Lung (tissue), 12 donors: ENCODE measurements around the gene CDHR2. TPM values are rescaled to one million over a fixed set of nuclear protein-coding genes. Genes with fewer than 3 reads are reported as not detected.

Experiments
- ATAC-seq: fragments of 200-7000 bp; cut with Tn5 transposase; one replicate; pipeline ENCODE4 v1.9.1; 2020; ENCODE audit warnings: moderate number of reproducible peaks; ENCODE audit not compliant: insufficient read depth, low FRiP score
- DNase-seq, 3 donors: peaks; one replicate each; pipeline ENCODE4 v3.0.0-alpha.2; 2013 to 2017
- H3K27ac ChIP-seq, 2 donors: one replicate each; pipeline ENCODE4 v1.5.1; 2013; ENCODE audit warnings: mild to moderate bottlenecking in 2 of 2, moderate library complexity in 2 of 2, control low read depth in 1 of 2, inconsistent platforms in 1 of 2, low read depth in 1 of 2, low read length in 1 of 2
- H3K27me3 ChIP-seq, 3 donors: one replicate each; pipeline ENCODE4 v1.5.1; 2013; ENCODE audit warnings: low read length in 2 of 3; ENCODE audit not compliant: control insufficient read depth in 3 of 3, insufficient read depth in 3 of 3
- H3K36me3 ChIP-seq, 4 donors: one replicate each; pipeline ENCODE4 v1.5.1; 2013; ENCODE audit warnings: low read length in 4 of 4, mild to moderate bottlenecking in 1 of 4, moderate library complexity in 1 of 4; ENCODE audit not compliant: control insufficient read depth in 4 of 4, insufficient read depth in 4 of 4
- H3K4me1 ChIP-seq, 5 donors: one replicate each; pipeline ENCODE4 v1.5.1; 2013; ENCODE audit warnings: low read length in 5 of 5, mild to moderate bottlenecking in 2 of 5, moderate library complexity in 1 of 5; ENCODE audit not compliant: control insufficient read depth in 5 of 5, insufficient read depth in 5 of 5
- H3K4me3 ChIP-seq: one replicate; pipeline ENCODE4 v1.5.1; 2013; ENCODE audit warnings: mild to moderate bottlenecking, control low read depth, moderate library complexity
- H3K9ac ChIP-seq, 2 donors: one replicate each; pipeline ENCODE4 v1.5.1; 2013; ENCODE audit warnings: low read length in 2 of 2, control low read depth in 1 of 2; ENCODE audit not compliant: insufficient read depth in 1 of 2
- H3K9me3 ChIP-seq, 4 donors: one replicate each; pipeline ENCODE4 v1.5.1; 2013; ENCODE audit warnings: low read length in 3 of 4, mild to moderate bottlenecking in 1 of 4, moderate library complexity in 1 of 4; ENCODE audit not compliant: control insufficient read depth in 4 of 4, insufficient read depth in 3 of 4
- WGBS, 2 donors: extraction: QIAGEN DNeasy Blood & Tissue Kit; methylation state at CpG; one replicate each; pipeline ENCODE4 v1.1.7; 2013; 5-methylcytosine and 5-hydroxymethylcytosine counted together
- polyA plus RNA-seq, 2 donors: library from polyadenylated mRNA; stranded (reverse); fragments of 200-250 nt; gene quantifications; one replicate each; pipeline ENCODE4 v1.2.1, GENCODE V29; 2013
- total RNA-seq, 2 donors: library from RNA; depleted of rRNA in 1 of 2; stranded (reverse); fragments of >200 nt in 1 of 2; gene quantifications; one replicate each; pipeline ENCODE4 v1.2.1, GENCODE V29; 2014 to 2021
- TF ChIP-seq, protein P1 (sequence below): IDR thresholded peaks from 2 replicates; pipeline ENCODE4 v1.5.1; 2012; ENCODE audit warnings: mild to moderate bottlenecking; ENCODE audit errors: control extremely low read depth, extremely low read depth
- donor health status: control.
- donor health status: control.
- donor health status: Bipolar disorder and iron deficiency.
- donor health status: healthy.
- donor health status: DM: yes; HTN: yes; CAD: no.

CDHR2 gene
- total and polyA plus RNA-seq, 4 donors, result 0.02 to 1.5 (median 0.42) TPM

- Histone ChIP-seq H3K4me1 (peaks cover 0 to 13% (median 0%) of the 10 kb centered on the region in 5 donors), H3K27ac (no peak overlapping the region), H3K9ac (no peak overlapping the region), H3K27me3 (peaks cover 0 to 11% (median 4%) of the 10 kb centered on the region in 3 donors), H3K4me3 (no peak overlapping the region), H3K36me3 (no peaks in the 10 kb centered on the region), H3K9me3 (peaks cover 0 to 5% (median 0%) of the 10 kb centered on the region in 4 donors)
- 32 to 42% methylated on average over 34 to 46 of the region's 46 CpGs for WGBS, 2 donors
- no peak for DNase-seq
- ATAC-seq, result no peak
- TF ChIP-seq, protein P1, sequence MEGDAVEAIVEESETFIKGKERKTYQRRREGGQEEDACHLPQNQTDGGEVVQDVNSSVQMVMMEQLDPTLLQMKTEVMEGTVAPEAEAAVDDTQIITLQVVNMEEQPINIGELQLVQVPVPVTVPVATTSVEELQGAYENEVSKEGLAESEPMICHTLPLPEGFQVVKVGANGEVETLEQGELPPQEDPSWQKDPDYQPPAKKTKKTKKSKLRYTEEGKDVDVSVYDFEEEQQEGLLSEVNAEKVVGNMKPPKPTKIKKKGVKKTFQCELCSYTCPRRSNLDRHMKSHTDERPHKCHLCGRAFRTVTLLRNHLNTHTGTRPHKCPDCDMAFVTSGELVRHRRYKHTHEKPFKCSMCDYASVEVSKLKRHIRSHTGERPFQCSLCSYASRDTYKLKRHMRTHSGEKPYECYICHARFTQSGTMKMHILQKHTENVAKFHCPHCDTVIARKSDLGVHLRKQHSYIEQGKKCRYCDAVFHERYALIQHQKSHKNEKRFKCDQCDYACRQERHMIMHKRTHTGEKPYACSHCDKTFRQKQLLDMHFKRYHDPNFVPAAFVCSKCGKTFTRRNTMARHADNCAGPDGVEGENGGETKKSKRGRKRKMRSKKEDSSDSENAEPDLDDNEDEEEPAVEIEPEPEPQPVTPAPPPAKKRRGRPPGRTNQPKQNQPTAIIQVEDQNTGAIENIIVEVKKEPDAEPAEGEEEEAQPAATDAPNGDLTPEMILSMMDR, result no peak
Observed at GRCh38 chr5:176608937-176609723, 60.0 kb downstream of the CDHR2 start.

- Histone ChIP-seq H3K27me3 (peaks cover 0 to 15% (median 4%) of the 10 kb centered on the region in 3 donors), H3K9ac (no peak within 1 kb of the TSS), H3K4me3 (peak within 1 kb of the TSS; percentile 60), H3K36me3 (no peaks in the 10 kb centered on the region), H3K9me3 (peaks cover 0 to 5% (median 0%) of the 10 kb centered on the region in 4 donors), H3K27ac (no peak within 1 kb of the TSS), H3K4me1 (peaks cover 0 to 13% (median 2%) of the 10 kb centered on the region in 5 donors)
- TF ChIP-seq, protein P1, result peak; percentile 8
- DNase-seq (peak; percentile 57 to 72 (median 67)), ATAC-seq (peak; percentile 86)
- 0 to 1% methylated on average over 32 to 101 of the region's 101 CpGs for WGBS, 2 donors
Observed at GRCh38 chr5:176609724-176610434, 60.7 kb downstream of the CDHR2 start, which contains the start of gene GPRIN1. Gene GPRIN1, minus strand, starts transcription at chr5:176610156. Its CDS starts 10,322 bp downstream, at chr5:176599834.

DNA sequence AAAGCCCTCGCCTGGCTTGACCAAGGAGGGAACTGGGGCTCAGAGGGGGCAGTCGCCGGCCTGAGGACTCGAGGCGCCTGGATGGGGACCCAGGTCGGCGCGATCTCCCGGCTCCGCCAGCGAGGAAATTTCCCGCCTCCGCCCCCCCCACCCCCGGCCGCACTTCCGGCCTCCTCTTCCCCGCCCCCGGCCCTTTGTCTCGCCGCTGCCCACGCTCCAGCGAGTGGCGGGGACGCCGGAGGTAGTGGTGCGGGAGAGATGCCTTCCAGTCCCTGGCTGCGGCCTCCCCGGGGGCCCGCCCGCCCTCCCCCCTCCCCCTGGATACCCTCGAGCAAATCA is 61.3 kb downstream of the CDHR2 start:
- Histone ChIP-seq H3K9ac (no peak overlapping the region), H3K36me3 (no peaks in the 10 kb centered on the region), H3K4me3 (peak overlapping the region; percentile 60), H3K9me3 (peaks cover 0 to 5% (median 0%) of the 10 kb centered on the region in 4 donors), H3K4me1 (peaks cover 0 to 13% (median 2%) of the 10 kb centered on the region in 5 donors), H3K27ac (no peak overlapping the region), H3K27me3 (peaks cover 0 to 16% (median 4%) of the 10 kb centered on the region in 3 donors)
- TF ChIP-seq, protein P1, result no peak
- DNase-seq, result no peak
- 3 to 4% methylated on average over 21 to 31 of the region's 31 CpGs for whole genome bisulfite sequencing, 2 donors
- no peak for ATAC-seq
